ENCODE results near the gene DHRS1.
"Not testable (repeated sequence)": the region's sequence is repeated elsewhere in the genome, so short reads cannot be mapped to it uniquely, and the experiment has no call there.

The DHRS1 gene

DNA sequence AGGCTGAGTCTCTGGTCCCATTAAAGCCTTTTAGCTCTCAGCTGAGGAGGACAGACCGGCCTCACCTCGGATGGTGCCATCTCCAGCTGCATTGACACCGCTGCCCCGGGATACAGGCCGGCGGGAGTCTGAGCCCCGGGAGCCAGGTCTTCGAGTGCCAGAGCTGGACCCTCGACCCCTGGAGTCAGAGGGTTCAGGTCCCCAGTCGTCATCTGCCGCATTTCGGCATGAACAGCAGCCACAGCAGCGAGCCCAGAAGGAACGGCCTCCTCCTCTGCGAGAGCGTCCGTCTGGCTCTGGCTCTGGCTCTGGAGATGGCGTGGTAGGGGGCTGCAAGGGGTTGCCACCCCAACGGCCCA is 37.6 kb downstream of the DHRS1 start:
- no peak for DNase-seq

DNA sequence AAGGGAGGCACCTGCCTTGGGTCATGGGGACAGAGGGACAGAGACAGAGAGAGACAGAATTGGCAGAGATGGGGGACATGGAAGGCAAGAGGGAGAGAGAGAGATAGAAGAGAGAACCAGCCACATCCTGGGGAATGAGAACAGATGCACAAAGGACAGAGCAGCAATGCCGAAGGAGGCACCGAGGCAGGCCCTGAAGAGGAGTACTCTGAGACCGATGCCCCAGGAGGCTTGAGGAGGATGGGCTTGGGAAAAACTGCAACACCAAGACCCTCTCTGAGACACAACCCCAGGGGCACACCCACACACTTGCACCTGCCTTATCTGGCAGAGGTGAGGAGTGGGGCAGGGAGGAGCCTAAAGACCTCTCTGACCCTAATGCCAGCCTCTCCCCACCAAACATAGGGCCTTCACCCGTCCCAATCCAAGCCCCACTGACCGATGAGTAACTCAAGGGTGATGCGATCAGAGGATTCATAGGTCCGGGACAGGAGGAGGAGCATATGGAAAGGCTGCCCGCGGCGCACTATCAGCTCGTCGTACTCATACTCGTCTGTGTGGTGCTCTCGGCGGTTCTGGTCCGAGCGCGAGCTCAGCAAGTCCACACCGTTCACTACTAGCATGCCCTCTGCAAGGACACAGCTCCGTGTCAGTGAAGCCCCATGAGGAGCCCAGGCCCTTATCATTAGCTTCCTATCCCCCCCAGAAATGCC is 38.2 kb downstream of the DHRS1 start:
- no peak for DNase-seq

DNA sequence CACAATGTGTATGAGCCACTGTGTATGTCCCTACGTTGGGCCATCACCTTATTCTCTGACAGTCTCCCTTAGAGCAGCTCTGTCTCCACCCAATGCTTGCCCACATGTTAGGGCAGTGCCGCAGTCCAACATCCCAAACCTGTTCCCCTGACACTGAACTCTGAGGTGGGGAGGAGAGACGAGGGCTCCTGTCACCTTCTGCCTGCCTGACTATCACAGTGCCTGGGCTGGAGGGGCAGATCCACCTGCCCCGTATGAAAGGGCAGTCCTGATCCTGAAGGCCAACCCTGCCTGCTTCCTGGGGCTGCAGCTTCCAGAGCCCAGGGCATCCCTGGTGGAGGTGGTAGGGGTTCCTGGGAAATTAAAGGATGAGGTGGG is 38.8 kb downstream of the DHRS1 start:
- no peak for DNase-seq

DNA sequence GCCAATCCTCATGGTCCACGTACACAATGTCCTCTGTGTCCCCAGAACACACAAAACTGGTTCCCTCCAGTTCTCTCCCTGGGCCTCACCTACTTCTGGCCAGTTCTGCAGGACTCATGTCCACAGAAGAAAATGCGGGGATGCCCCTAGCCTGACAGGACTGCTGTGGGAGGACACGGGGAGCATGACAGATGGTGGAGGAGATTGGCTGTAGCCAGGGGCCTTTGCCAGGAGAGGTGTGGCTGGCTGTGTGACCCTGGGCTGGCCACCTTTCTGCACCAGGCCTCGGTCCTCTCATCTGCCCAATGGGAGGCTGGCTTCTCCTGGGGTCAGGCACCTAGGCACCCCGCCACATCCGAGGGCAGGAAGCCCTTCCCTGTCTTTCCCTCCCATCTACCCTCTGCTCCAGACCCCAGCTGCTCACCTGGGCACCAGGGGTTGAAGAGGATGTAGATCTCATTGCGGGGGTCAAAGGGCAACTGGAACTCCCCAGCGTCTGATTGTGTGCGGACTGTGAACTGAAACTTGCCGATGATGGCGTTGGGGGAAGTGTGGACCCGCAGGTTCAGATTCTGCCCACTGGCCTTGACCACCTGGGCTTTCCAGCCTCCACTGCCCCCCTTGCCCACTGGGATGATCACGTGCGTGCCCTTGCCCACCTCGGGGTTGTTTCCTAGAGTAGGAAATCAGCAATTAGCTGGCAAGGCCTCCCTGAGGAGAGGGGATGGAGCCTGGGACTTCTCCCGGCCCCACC is 39.4 kb downstream of the DHRS1 start:
- DNase-seq: no peak

DNA sequence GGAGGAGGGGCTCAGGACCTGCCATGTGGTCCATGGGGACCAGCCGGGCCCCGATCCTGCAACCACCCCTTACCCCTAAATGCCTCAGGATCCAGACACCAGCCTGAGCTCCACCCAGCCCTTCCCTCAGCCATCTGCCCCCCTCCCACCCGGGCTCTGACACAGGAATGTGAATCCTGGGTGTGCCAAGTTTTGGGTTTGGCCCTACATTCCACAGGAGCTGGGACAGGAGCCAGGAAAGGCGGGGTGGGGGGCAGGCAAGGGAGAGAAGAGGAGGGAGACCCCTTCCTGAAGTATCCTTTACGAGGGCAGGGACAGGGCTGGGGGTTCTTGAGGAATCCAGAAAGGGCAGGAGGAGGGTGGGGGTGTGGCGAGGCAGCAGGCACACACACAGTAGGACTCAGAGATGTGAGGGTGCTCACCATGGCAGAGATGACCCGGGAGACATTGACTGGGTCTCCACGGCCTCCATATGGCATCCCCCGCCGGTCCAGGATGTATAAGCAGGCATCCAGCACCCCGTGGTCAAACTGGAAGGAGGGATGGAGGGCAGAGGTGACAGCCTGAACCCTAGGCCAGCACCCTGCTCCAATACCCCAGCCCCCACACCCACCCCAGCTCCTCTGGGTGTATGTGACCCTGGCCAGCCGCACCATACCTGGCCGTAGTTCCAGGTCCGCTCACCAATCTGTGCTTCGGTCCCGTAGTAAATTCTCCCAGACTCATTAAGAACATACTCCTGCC is 40.1 kb downstream of the DHRS1 start:
- DNase-seq: no peak

DNA sequence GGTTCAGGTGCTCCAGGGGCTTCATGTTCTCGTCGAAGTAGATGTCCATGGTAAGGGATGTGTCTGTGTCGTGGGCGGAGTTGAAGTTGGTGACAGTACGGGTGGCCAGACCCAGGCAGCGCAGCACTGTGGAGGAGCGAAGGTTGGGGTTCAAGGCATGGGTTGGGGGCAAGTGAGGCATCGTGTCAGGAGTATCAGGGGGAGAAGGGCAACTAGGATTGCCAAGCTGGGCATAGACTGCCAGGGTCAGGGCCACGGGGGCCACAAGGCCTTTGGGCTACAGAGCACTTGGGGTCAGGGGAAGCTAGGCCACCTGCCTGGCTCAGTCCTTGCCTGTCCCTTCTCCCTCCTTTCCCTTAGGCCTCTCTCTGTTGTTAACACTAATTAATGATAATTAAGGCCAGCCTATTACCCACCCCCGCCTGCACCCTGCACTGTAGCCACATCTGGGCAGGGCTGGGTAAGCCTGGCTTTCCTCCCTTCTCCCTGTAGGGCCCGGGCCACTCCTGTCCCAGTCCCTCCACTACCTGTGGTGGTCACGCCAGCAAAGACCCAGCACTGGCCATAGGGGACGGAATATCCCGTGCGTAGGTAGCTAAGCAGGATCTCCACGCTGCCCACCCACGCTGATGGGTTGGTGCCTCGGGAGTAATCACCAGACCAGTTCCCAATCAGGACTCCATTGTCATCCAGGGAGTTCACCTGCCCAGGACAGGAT is 40.9 kb downstream of the DHRS1 start:
- DNase-seq: no peak

DNA sequence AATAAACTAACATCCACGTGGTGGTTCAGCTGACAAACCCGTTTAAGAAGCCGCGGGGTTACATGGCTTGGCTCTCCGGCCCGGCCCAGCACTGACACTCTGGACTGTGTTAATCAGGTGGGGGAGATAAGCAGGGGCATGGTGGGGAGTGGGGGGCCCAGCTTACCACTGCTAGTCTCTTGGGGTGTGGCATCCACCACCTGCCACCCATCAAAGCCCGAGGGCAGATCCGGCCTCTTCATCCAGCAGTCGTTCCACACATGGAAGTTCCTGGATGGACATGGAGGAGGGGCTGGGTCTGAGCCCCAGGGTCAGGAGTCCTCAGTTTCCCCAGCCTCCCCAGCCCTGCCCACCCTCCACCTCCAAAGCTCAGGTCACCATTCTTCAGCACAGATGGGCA is 41.5 kb downstream of the DHRS1 start:
- no peak for DNase-seq

DNA sequence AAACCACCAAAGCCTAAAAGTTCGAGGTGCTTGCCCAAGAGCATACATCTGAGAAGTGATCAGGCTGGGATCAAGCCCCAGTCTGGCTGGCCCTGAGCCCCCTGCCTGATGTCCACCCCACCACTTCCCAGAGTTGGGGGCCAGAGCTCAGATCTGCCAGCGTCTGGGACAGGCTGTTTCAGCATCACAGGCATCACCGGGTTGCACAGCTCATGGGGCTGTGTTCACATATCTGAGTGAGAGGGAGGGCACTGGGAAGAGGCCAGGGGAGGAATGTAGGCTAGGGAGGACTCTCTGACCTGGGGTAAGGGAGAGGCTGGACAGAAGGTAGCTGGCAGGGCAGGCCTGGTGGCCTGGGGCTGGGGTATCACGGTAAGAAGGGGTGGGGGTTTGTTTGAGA is 42.6 kb downstream of the DHRS1 start:
- DNase-seq: no peak

DNA sequence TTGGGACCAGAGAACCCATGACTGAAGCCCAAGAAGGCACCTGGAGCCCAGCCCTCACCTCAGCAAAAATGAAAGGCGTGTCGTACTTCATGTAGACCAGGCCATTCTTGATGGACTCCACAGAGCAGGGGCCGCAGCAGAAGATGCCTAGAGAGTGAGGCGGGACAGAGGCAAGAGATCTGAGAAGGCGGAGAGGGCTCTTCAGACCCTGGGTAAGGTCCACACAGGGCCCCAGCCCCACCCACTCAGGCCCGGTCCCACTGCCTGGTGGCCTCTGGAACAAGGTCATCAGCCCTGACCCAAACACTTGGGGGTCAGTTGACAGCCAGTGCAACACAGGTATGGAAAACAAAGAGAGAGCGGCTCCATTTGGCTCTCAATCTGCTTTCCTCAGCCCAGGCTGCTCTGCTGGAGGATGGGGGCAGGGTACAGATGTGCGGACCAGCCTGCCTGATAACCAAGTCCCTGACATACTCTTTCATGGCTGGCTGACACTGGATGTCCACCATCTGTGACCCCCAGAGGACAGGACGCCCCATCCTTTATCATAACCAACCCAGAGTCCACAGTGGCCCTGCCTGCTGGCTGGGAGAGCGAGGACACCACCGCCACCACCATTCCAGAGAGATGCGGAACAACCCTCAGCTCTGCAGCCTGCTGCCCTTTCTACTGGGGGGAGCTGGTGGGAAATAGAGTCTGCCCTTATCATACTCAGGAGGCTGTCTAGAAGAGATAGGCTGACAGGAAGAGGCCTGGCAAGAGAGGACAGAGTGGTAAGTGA is 43.5 kb downstream of the DHRS1 start:
- no peak for DNase-seq

DNA sequence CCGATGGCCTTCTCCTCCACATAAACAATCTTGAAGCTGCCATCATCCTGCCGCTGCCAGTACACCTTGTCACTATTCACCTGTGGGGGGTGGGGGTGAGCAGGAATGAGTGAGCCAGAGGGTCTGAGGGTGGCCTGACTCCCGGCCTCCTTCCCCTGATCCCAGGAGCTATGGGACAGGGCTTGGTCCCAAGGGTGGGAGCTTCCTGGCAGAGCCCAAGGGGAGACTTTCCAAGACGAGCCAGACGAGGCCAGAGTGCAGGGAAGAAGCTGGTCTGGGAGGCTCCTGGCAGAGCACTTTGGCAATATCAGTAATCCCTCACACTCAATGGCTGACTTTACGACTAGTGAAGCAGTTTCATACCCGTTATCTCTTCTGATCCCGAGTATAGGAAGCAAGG is 44.1 kb downstream of the DHRS1 start:
- DNase-seq: no peak

DNA sequence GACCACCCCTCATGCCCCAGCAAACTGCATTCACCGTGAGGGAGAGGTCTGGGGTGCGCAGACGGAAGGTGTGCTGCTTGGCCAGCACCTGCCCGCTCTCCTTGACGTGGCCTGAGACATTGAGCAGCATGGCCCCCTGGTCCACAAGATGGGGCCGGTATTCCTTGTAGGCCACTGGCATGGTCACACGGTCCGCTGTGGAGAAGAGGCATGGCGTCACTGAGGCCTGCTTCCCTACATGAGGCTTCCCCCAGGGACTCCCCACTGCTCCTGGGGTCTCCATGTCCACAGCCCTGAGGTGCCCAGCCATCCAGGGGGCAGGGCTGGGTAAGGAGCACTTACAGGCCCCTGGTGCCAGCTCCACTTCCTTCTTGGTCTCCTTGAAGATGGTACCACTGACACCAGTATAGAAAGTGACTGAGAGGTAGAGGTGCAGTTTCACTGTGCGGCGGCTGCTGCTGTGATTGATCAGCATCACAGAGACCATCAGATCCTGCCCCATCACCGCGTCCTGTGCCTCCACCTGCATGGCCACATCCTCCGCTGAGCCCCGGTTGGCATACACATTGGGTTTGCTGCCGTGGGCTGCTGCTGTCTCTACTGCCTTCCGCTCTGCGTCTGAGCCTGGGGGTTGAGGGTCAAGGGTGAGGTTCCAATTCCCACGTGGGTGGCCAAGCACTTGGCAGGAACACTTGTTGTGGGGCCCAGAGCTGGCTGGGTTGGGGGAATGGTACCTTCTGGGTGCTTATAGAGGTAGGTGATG is 44.8 kb downstream of the DHRS1 start:
- DNase-seq: no peak

DNA sequence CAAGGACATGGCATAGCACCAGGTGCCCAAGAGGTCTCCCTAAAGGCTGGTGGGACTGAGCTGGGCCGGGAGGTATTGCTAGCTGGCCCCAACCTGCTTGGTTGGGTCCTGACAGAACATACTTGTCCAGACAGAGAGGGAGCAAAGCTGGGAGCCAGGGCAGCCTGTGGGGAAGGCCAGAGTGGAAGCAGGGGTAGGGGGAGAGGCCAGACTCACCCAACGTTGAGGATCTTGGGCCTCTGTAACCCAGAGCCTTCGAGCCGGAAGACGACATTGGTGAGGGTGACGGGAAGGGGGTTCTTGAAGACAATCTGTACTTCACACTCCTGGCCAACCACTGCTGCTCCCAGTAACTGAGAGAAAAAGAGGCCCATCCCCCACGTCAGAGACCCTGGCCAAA is 45.6 kb downstream of the DHRS1 start:
- no peak for DNase-seq

DNA sequence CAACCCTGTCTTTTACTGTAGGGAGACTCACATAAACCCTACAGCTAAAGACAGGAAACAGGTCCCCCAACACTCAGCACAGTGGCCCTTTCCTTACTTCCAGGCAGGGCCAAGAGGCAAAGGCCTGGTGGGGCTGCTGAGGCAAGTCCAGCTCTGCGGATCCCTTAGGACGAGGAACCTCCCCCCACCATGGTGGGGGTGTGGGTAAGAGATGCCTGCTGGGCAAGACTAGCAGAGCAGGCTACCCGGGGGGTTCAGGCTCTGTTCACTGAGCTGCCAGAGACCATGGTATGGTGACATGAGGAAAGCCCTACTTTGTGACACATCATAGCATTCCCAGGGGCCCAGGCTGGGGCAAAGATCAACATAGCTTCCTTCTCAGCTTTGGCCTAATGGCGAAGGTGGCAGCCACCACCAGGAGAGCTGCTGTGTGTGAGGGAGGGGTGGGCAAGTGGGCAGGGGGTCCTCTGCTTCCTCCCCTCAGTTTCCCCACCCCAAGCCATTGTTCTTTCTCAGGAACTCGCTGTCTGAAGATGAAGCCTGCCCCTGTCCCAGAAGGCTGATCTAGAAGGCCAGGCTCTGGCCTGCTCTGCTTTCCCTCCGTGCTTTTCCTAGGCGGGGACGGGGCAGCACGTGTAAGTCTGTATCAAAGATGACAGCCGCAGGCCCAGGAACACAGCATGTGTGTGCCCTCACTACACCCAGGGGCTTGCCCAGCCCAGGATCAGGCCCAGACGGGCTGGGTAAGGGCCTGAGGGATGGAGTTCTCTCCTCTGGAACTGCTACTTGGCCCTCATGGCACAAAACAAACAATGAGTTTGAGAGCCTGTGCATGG is 47.1 kb downstream of the DHRS1 start:
- no peak for DNase-seq

DNA sequence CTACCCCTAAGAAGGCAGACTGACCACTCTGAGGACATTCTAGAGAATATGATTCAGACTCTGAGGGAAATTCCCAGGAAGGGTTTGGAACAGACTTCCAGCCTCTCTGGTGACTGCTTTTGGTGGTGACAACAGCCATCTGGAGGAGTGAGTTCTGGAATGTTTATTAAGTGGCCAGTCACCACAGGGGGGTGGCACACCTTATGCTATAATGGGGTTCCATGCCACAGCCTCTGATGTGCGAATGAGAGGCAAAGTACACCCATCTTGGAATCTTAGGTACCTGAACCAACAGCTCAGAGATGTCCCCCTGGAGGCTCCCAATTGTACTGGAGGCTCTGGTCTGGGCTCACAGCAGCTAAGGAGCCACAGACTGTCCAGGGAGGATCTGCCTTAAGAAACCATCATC is 47.7 kb downstream of the DHRS1 start:
- DNase-seq: peak; percentile 32

DNA sequence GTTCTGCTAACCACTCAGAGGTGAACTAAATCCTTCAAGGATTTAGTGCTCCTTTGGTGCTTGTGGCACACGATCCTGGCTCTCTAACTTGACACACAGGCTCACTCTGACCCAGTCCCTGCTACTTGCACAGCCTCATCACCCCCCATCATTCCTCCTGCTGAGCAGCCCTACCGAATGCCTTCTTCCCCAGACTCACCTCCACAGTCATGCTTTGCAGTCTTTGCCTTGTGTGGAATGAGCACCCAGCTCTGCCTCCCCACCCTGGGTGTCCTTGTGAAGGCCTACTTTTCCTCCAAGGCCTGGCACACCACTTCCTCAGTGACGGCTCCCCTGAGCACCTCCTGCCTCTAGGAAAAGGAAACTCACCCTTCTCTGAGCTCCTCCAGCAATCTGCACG is 49.2 kb downstream of the DHRS1 start:
- DNase-seq: no peak

DNA sequence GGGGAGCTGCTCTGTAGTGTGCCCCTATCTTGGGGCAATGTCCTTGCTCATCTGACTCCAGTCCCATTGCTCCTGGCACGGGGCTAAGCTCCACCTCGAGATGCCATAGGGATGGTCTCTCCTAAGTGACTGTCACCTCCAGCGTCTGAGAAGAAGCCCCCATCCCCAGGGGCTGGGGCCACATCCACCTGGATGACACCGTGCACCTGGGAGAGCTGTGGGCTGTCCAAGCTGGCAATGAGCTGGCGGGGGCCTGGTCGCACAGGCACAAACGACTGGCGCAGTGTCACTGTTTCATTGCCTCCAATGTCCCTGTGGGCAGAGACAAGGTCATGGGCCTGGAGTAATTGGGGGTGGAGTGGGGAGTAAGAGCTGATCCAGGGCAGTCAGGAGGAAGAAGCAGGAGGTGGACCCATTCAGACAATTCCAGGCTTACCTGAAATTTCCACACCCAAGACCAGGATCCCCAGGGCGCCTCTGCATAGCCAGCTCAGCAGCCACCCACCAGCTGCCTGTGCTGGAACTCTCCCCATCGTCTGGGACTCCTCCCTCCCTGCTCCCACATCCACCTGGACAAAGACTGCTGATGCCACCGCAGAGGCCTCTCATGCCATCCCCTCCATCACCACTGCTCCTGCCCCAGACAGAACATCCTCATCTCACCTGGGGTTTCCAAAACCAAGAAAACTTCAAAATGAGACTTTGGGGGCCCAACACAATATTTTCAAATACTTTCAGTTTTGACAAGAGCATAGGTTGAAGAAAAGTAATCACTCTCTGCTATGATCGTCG is 50.2 kb downstream of the DHRS1 start:
- no peak for DNase-seq

DNA sequence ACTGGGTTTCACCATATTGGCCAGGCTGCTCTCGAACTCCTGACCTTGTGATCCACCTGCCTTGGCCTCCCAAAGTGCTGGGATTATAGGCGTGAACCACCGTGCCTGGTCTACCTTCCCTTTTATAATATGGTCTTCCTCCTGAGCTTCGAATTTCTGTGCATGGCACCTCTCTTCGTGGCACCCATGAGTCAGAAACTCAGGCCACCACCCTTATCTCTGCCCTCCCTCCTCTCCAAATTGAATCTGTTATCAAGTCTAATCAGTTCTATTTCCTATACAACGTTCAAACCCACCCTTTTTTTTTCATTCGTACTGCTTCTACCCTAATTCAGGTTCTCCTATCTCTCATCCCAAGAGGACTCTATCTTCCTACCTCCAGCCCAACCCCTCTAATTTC is 52.2 kb downstream of the DHRS1 start:
- DNase-seq: no peak

DNA sequence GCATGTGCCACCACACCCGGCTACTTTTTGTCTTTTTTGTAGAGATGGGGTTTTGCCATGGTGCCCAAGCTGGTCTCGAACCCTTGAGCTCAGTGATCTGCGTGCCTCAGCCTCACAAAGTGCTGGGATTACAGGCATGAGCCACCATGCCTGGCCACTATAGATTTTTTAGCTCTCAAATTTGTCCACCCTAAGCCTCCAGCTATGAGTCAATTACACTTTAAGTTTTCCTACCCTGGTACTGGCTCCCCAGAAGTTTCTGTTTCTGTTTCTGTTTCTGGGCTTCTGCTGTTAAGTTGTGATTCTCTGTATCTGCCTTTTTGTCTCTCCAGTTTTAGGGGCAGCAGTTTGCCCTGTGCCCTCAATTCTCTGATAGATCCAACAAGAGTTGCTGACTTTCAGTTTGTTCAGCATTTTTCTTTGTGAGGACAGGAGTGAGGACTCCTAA is 52.8 kb downstream of the DHRS1 start:
- DNase-seq: no peak

DNA sequence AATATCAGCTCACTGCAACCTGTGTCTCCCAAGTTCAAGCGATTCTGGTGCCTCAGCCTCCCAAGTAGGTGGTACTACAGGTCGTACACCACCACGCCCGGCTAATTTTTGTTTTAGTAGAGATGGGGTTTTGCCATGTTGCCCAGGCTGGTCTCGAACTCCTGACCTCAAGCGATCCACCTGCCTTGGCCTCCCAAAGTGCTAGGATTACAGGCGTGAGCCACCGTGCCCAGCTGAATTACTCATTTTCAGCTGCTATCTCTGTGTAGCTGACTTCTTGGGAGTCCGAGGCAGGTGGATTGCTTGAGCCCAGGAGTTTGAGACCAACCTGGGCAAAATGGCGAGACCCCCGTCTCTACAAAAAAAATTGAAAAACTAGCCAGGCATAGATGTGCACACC is 54.2 kb downstream of the DHRS1 start:
- DNase-seq: not testable (repeated sequence)

DNA sequence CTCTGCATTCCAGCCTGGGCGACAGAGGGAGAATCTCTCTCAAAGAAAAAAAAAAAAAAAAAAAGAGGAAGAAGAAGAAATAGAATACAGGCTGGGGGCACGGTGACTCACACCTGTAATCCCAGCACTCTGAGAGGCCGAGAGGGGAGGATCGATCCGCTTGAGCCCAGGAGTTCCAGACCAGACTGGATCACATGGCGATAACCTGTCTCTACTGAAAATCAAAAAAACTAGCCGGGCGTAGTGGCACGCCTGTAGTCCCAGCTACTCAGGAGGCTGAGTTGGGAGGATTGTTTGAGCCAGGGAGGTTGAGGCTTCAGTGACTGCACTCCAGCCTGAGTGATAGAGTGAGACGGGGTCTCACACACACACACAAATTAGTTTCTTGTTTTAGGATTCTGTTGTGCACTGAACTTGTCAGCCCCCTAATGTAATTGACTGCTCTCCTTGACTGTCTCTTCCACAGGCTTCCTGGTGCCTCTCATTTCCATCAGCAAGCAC is 56.2 kb downstream of the DHRS1 start:
- no peak for DNase-seq

Measured in HCEC 1CT (cell line).